Keratinocyte (primary cell): Measurements from ENCODE around the gene SNAPC4.

ENCODE experiments used
- CTCF ChIP-seq, 3 experiments: IDR thresholded peaks in 1 of 3; conservative IDR thresholded peaks in 1 of 3; optimal IDR thresholded peaks in 1 of 3; 2 replicates in 2 of 3; 3 replicates in 1 of 3; pipeline versions ENCODE3 to v1.5.1; 2011; ENCODE audit warnings: low read length in 3 of 3, mild to moderate bottlenecking in 3 of 3, moderate library complexity in 2 of 3, control low read depth in 1 of 3, inconsistent platforms in 1 of 3; ENCODE audit not compliant: insufficient read depth in 2 of 3; ENCODE audit errors: extremely low read depth in 1 of 3
- EZH2 ChIP-seq: IDR thresholded peaks from one replicate; pipeline ENCODE4 v1.6.1; 2012; ENCODE audit warnings: inconsistent platforms, mild to moderate bottlenecking, low read length, moderate library complexity

- TF ChIP-seq CTCF (optimal IDR thresholded peaks at IDR 0.05 in 1 of 3, IDR thresholded peaks at IDR 0.05 in 1 of 3, conservative IDR thresholded peaks at IDR 0.05 in 1 of 3; ENCODE audit: extremely low read depth in 1 of 3, insufficient read depth in 2 of 3, low read length in 3 of 3) (no peak), EZH2 (no peak)
Observed at GRCh38 chr9:136398286-136398685, 1.7 kb downstream of the SNAPC4 start.
